ENCODE data around the gene GREM1. TPM values are rescaled to one million over a fixed set of nuclear protein-coding genes. Genes with fewer than 3 reads are reported as not detected.

Gene GREM1
- total and polyA plus RNA-seq, 2 of the 4 experiments (the other 2 are of a cell fraction): 848 to 852 TPM

DNA sequence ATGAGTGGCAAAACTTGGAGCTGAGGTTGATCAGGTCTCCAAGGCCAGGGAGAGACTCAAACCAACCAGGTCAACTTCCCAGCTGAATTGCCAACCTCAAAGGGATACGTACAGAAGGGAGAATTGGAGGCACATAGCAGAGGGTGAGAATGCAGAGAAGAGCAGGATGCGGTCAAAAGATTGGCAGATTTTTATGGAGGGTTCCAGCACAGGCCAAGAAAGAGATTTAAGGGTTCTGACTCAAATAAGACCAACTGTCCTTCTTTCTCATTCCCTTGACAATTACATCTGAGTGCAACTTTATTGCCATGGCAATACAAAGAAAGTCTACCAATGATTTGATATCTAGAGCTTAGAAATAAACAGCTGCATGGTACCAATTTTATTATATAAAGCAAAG is 43.1 kb upstream of the GREM1 start (continued):
- TF ChIP-seq RAD21 (IDR thresholded peaks at IDR 0.05; ENCODE audit: low read length) (no peak), MAZ (IDR thresholded peaks at IDR 0.05; ENCODE audit: borderline replicate concordance, low read depth, low read length) (no peak), CEBPB (IDR thresholded peaks at IDR 0.05; ENCODE audit: low read depth, low read length) (no peak)
- TF ChIP-seq, protein P1, sequence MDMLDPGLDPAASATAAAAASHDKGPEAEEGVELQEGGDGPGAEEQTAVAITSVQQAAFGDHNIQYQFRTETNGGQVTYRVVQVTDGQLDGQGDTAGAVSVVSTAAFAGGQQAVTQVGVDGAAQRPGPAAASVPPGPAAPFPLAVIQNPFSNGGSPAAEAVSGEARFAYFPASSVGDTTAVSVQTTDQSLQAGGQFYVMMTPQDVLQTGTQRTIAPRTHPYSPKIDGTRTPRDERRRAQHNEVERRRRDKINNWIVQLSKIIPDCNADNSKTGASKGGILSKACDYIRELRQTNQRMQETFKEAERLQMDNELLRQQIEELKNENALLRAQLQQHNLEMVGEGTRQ (IDR thresholded peaks at IDR 0.05; ENCODE audit: low read depth, low read length): no peak

DNA sequence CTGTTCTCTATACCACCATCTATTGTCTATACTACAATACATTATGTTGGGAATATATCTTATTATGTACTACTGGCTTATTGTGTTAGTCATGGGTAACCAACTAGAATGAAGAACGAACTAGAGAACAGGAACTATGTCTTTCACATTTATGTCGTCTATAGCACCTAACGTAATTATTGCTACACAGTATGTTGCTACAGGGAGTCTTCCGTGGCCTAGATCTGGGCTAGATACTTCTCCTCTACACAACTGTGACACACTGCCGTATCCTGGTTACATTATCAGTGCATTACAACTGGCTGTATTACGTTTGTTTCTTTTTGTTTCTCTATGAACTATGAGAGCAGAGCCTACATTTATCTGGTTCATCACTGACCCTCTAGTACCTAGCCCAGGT is 42.3 kb upstream of the GREM1 start:
- in situ Hi-C loops (cut with MboI; ENCODE audit: low sequenced_read_pairs): no loop called here
- Histone ChIP-seq H4K91ac (ENCODE audit: insufficient read depth, low read depth, low read length) (no peak overlapping the region), H3K36me3 (ENCODE audit: control insufficient read depth, insufficient read depth, low read length) (no peaks in the 10 kb centered on the region), H3K4me1 (ENCODE audit: control insufficient read depth, insufficient read depth, low read length) (peaks cover 6% of the 10 kb centered on the region), H3K14ac (replicated peaks; ENCODE audit: low read depth, low read length) (no peak overlapping the region), H2AK5ac (ENCODE audit: low read depth, low read length) (no peak overlapping the region), H3K27me3 (ENCODE audit: control insufficient read depth, insufficient read depth, low read length) (no peaks in the 10 kb centered on the region), H2BK120ac (ENCODE audit: low read depth, low read length) (no peak overlapping the region), H2BK20ac (ENCODE audit: low read depth, low read length) (no peak overlapping the region), H3K4ac (ENCODE audit: low read depth, low read length) (no peak overlapping the region), H3K4me3 (ENCODE audit: insufficient read depth, low read depth, low read length) (no peak overlapping the region), H4K20me1 (ENCODE audit: insufficient read depth, low read length) (no peaks in the 10 kb centered on the region), H4K5ac (ENCODE audit: low read depth, low read length) (no peak overlapping the region), H3K23ac (ENCODE audit: low read depth, low read length) (no peak overlapping the region), H3K9me1 (ENCODE audit: insufficient read depth, low read length) (no peaks in the 10 kb centered on the region), H2AFZ (replicated peaks; ENCODE audit: low read length, poor library complexity) (no peak overlapping the region), H3K56ac (ENCODE audit: extremely low read depth, insufficient read depth, low read length) (no peak overlapping the region), H3K4me2 (ENCODE audit: low read depth, low read length) (no peak overlapping the region), H3K9me3 (ENCODE audit: control insufficient read depth, insufficient read depth, low read length) (no peaks in the 10 kb centered on the region), H3K18ac (ENCODE audit: low read depth, low read length) (peak overlapping the region; percentile 23; the same call in 1 of the 2 replicates), H3K9ac (ENCODE audit: low read depth, low read length) (no peak overlapping the region), H4K8ac (ENCODE audit: low read depth in 2 of 2, low read length in 2 of 2) (no peak overlapping the region), H2BK5ac (ENCODE audit: low read depth, low read length, poor library complexity, severe bottlenecking) (no peak overlapping the region), H2BK15ac (ENCODE audit: low read depth, low read length) (no peak overlapping the region), H3K27ac (ENCODE audit: insufficient read depth, low read length) (no peak overlapping the region), H2AK9ac (replicated peaks; ENCODE audit: low read depth, low read length, poor library complexity) (no peak overlapping the region), H3K79me1 (ENCODE audit: low read depth in 1 of 2, low read length in 2 of 2) (peaks cover 0 to 5% of the 10 kb centered on the region in 2 experiments; a peak in 1 of 4 replicates)
- POLR2A ChIA-PET (ENCODE audit: unreplicated experiment): no interaction called here
- no TSS peak for BruUV-seq (replicated peaks)
- intact Hi-C loops (cut with micrococcal nuclease): loop anchor here (2.0 kb wide), 1 partner anchor 33 kb away; no protein-coding TSS in a partner anchor
- ATAC-seq (ENCODE audit: low read depth) (no peak), DNase-seq (no peak)
- WGBS, 2 experiments (ENCODE audit: extremely low coverage in 2 of 2, insufficient read length in 1 of 2): no CpG with 5 or more reads among the region's 6 CpGs
- CTCF ChIA-PET: interaction anchor here (1.2 kb wide), 1 partner anchor 13 kb away, joined by 3 read pairs; no protein-coding TSS in a partner anchor
- dilution Hi-C loops (cut with HindIII; ENCODE audit: low sequenced_read_pairs, unreplicated experiment): no loop called here
- TF ChIP-seq POLR2A (IDR thresholded peaks at IDR 0.05; ENCODE audit: low read depth, low read length): no peak
- TF ChIP-seq BHLHE40 (IDR thresholded peaks at IDR 0.05; ENCODE audit: low read depth, low read length): no peak
- no peak for TF ChIP-seq NFE2L2 (IDR thresholded peaks at IDR 0.05; ENCODE audit: low read depth, low read length)
- no peak for TF ChIP-seq CHD1 (IDR thresholded peaks at IDR 0.05; ENCODE audit: low read depth, low read length)
- TF ChIP-seq, protein P1 (IDR thresholded peaks at IDR 0.05; ENCODE audit: low read depth, low read length): no peak
- no peak for TF ChIP-seq FOS (IDR thresholded peaks at IDR 0.05; ENCODE audit: low read depth, low read length)
- no peak for TF ChIP-seq RCOR1 (IDR thresholded peaks at IDR 0.05; ENCODE audit: insufficient replicate concordance, low read length)
- no peak for TF ChIP-seq MXI1 (IDR thresholded peaks at IDR 0.05; ENCODE audit: borderline replicate concordance, low read depth, low read length)
- TF ChIP-seq, protein P2, sequence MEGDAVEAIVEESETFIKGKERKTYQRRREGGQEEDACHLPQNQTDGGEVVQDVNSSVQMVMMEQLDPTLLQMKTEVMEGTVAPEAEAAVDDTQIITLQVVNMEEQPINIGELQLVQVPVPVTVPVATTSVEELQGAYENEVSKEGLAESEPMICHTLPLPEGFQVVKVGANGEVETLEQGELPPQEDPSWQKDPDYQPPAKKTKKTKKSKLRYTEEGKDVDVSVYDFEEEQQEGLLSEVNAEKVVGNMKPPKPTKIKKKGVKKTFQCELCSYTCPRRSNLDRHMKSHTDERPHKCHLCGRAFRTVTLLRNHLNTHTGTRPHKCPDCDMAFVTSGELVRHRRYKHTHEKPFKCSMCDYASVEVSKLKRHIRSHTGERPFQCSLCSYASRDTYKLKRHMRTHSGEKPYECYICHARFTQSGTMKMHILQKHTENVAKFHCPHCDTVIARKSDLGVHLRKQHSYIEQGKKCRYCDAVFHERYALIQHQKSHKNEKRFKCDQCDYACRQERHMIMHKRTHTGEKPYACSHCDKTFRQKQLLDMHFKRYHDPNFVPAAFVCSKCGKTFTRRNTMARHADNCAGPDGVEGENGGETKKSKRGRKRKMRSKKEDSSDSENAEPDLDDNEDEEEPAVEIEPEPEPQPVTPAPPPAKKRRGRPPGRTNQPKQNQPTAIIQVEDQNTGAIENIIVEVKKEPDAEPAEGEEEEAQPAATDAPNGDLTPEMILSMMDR (conservative IDR thresholded peaks at IDR 0.05; ENCODE audit: low read depth, low read length): no peak
- TF ChIP-seq CEBPB (IDR thresholded peaks at IDR 0.05; ENCODE audit: low read depth, low read length): no peak
- TF ChIP-seq SMC3 (IDR thresholded peaks at IDR 0.05; ENCODE audit: low read depth, low read length): no peak
- TF ChIP-seq RFX5 (IDR thresholded peaks at IDR 0.05; ENCODE audit: low read depth, low read length): no peak
